GM19372 (cell line): ENCODE results near the gene KDM6A.
"Not testable (repeated sequence)": the region's sequence is repeated elsewhere in the genome, so short reads cannot be mapped to it uniquely, and the experiment has no call there.

Experiments
- ATAC-seq: cut with Tn5 transposase; IDR thresholded peaks from one replicate; pipeline ENCODE4 v1.9.1; 2021; ENCODE audit warnings: mild to moderate bottlenecking, low read depth, moderate library complexity; ENCODE audit not compliant: unreplicated experiment

The KDM6A gene

GRCh38 chrX:45063319-45064095, 190.5 kb downstream of the KDM6A start:
- no peak for ATAC-seq

- ATAC-seq: no peak
Observed at GRCh38 chrX:45068569-45068968, 195.6 kb downstream of the KDM6A start.

GRCh38 chrX:45070116-45071007, 197.4 kb downstream of the KDM6A start:
- no peak for ATAC-seq

GRCh38 chrX:45073011-45073410, 200.0 kb downstream of the KDM6A start:
- not testable (repeated sequence) for ATAC-seq

GRCh38 chrX:45077748-45078424, 204.9 kb downstream of the KDM6A start:
- ATAC-seq: no peak

GRCh38 chrX:45083314-45083713, 210.3 kb downstream of the KDM6A start:
- no peak for ATAC-seq

- ATAC-seq: no peak
Observed at GRCh38 chrX:45110494-45110893, 237.5 kb downstream of the KDM6A start.

- ATAC-seq: no peak
Observed at GRCh38 chrX:45126158-45126557, 253.2 kb downstream of the KDM6A start.

GRCh38 chrX:45128896-45129454, 256.0 kb downstream of the KDM6A start:
- no peak for ATAC-seq

GRCh38 chrX:45133465-45133864, 260.5 kb downstream of the KDM6A start:
- ATAC-seq: no peak

- ATAC-seq: no peak
Observed at GRCh38 chrX:45134315-45134731, 261.3 kb downstream of the KDM6A start.

GRCh38 chrX:45134775-45135174, 261.8 kb downstream of the KDM6A start:
- ATAC-seq: no peak

GRCh38 chrX:45135391-45136075, 262.5 kb downstream of the KDM6A start:
- not testable (repeated sequence) for ATAC-seq

GRCh38 chrX:45137531-45137930, 264.5 kb downstream of the KDM6A start:
- no peak for ATAC-seq

- ATAC-seq: no peak
Observed at GRCh38 chrX:45138525-45138924, 265.5 kb downstream of the KDM6A start.

- ATAC-seq: no peak
Observed at GRCh38 chrX:45140812-45141211, 267.8 kb downstream of the KDM6A start.

- no peak for ATAC-seq
Observed at GRCh38 chrX:45142185-45142584, 269.2 kb downstream of the KDM6A start.

GRCh38 chrX:45143455-45143854, 270.5 kb downstream of the KDM6A start:
- no peak for ATAC-seq

GRCh38 chrX:45145492-45146215, 272.7 kb downstream of the KDM6A start:
- no peak for ATAC-seq
